ENCODE data around the gene APOBEC3G. TPM values are rescaled to one million over a fixed set of nuclear protein-coding genes. Genes with fewer than 3 reads are reported as not detected.
"Not testable (repeated sequence)": the region's sequence is repeated elsewhere in the genome, so short reads cannot be mapped to it uniquely, and the experiment has no call there.

APOBEC3G gene
- total RNA-seq: 10 to 100 TPM; 13.2 to 36.5 (median 24.7) TPM
- 10 to 100 TPM; 19.6 to 36.3 TPM for polyA plus RNA-seq
- long read RNA-seq, donor 1, transcript APOBEC3G-201 (8 exons, 1,834 nt): major isoform, 273 of 315 reads
- long read RNA-seq, donor 1, partial matches to known transcripts: 6 of 315 reads
- long read RNA-seq, donor 1, other reads (novel, unspliced or antisense): 36 of 315 reads
- long read RNA-seq, donor 2: 0 reads
- long read RNA-seq, donor 3, transcript APOBEC3G-201 (8 exons, 1,834 nt): major isoform, 42 of 49 reads
- long read RNA-seq, donor 3, partial matches to known transcripts: 1 of 49 reads
- long read RNA-seq, donor 3, other reads (novel, unspliced or antisense): 5 of 49 reads

- intact Hi-C loops (cut with DNase I); H3K27me3 ChIP-seq; H3K36me3 ChIP-seq; H3K9me3 ChIP-seq: not testable (repeated sequence)
- 8 to 22% (median 13%) methylated on average over 12 to 14 of the region's 17 CpGs for WGBS, 3 donors
- Histone ChIP-seq H3K4me1 (ENCODE audit: insufficient read depth) (peaks cover 13% of the 10 kb centered on the region), H3K4me3 (peak within 1 kb of the TSS; percentile 37), H3K27ac (peak within 1 kb of the TSS; percentile 79 to 90)
- DNase-seq: peak; percentile 49 to 68 (median 59)
Observed at GRCh38 chr22:39077026-39077840, at the start of gene APOBEC3G. TSS of gene APOBEC3G (plus strand) at chr22:39077275. CDS start at chr22:39077362, 87 bp downstream.

- no peak for DNase-seq
- intact Hi-C loops (cut with DNase I): no loop called here
- Histone ChIP-seq H3K9me3 (no peaks in the 10 kb centered on the region), H3K4me3 (no peak overlapping the region), H3K27me3 (no peaks in the 10 kb centered on the region), H3K36me3 (no peaks in the 10 kb centered on the region), H3K27ac (no peak overlapping the region), H3K4me1 (ENCODE audit: insufficient read depth) (no peaks in the 10 kb centered on the region)
- 77 to 81% (median 80%) methylated on average over 4 of the region's 4 CpGs for whole genome bisulfite sequencing, 3 donors
- no peak for TF ChIP-seq EP300 (IDR thresholded peaks at IDR 0.05)
- no peak for TF ChIP-seq CTCF (IDR thresholded peaks at IDR 0.05)
- no peak for TF ChIP-seq POLR2A (IDR thresholded peaks at IDR 0.05)
Observed at GRCh38 chr22:39027717-39028116, 49.4 kb upstream of the APOBEC3G start.

GRCh38 chr22:39028281-39028680 is 48.8 kb upstream of the APOBEC3G start:
- intact Hi-C loops (cut with DNase I): no loop called here
- no peak for DNase-seq
- Histone ChIP-seq H3K27ac (no peak overlapping the region), H3K27me3 (no peaks in the 10 kb centered on the region), H3K4me3 (no peak overlapping the region), H3K9me3 (no peaks in the 10 kb centered on the region), H3K36me3 (no peaks in the 10 kb centered on the region), H3K4me1 (ENCODE audit: insufficient read depth) (no peaks in the 10 kb centered on the region)
- no peak for TF ChIP-seq CTCF (IDR thresholded peaks at IDR 0.05)
- no peak for TF ChIP-seq POLR2A (IDR thresholded peaks at IDR 0.05)
- no peak for TF ChIP-seq EP300 (IDR thresholded peaks at IDR 0.05)
- 86 to 88% (median 88%) methylated on average over 11 of the region's 11 CpGs for WGBS, 3 donors

DNA sequence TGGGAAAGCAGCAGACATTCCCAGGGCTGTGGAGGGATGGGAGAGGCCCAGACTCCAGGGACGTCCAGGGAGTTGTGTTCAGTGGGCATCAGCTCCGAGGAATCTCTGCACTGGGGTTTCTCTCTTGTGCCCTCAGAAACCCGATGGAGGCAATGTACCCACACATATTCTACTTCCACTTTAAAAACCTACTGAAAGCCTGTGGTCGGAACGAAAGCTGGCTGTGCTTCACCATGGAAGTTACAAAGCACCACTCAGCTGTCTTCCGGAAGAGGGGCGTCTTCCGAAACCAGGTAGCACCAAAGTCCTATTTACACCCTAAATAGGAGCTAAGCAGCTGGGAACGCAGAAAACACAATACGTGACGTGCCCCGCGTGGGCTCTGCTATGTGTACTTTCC is 47.8 kb upstream of the APOBEC3G start:
- no peak overlapping the region for H3K27ac ChIP-seq
- H3K4me1 ChIP-seq (ENCODE audit: insufficient read depth): no peaks in the 10 kb centered on the region
- no peaks in the 10 kb centered on the region for H3K9me3 ChIP-seq
- WGBS, 3 donors: 89 to 93% (median 90%) methylated on average over 13 of the region's 13 CpGs
- DNase-seq: no peak
- TF ChIP-seq EP300 (IDR thresholded peaks at IDR 0.05) (no peak), CTCF (IDR thresholded peaks at IDR 0.05) (no peak), POLR2A (IDR thresholded peaks at IDR 0.05) (no peak)
- intact Hi-C loops (cut with DNase I): no loop called here
- H3K36me3 ChIP-seq: no peaks in the 10 kb centered on the region
- no peaks in the 10 kb centered on the region for H3K27me3 ChIP-seq
- H3K4me3 ChIP-seq: no peak overlapping the region

- TF ChIP-seq CTCF (IDR thresholded peaks at IDR 0.05): no peak
- TF ChIP-seq POLR2A (IDR thresholded peaks at IDR 0.05): no peak
- no peak for TF ChIP-seq EP300 (IDR thresholded peaks at IDR 0.05)
Observed at GRCh38 chr22:39030705-39031104, 46.4 kb upstream of the APOBEC3G start.

GRCh38 chr22:39031434-39032295 is 45.4 kb upstream of the APOBEC3G start:
- DNase-seq; H3K36me3 ChIP-seq; H3K27ac ChIP-seq; H3K9me3 ChIP-seq; H3K4me3 ChIP-seq; H3K27me3 ChIP-seq; H3K4me1 ChIP-seq (ENCODE audit: insufficient read depth); intact Hi-C loops (cut with DNase I): not testable (repeated sequence)
- WGBS, 3 donors: 60 to 67% (median 64%) methylated on average over 16 to 18 of the region's 18 CpGs

More at GRCh38 chr22:39030705-39031104, 46.4 kb upstream of the APOBEC3G start:
- no peaks in the 10 kb centered on the region for H3K9me3 ChIP-seq
- H3K27ac ChIP-seq: no peak overlapping the region
- intact Hi-C loops (cut with DNase I): no loop called here
- no peaks in the 10 kb centered on the region for H3K4me1 ChIP-seq (ENCODE audit: insufficient read depth)
- no peak overlapping the region for H3K4me3 ChIP-seq
- H3K36me3 ChIP-seq: no peaks in the 10 kb centered on the region
- no peak for DNase-seq
- H3K27me3 ChIP-seq: no peaks in the 10 kb centered on the region
- WGBS, 3 donors: 87 to 89% (median 87%) methylated on average over 14 of the region's 14 CpGs

All from ovary (tissue), 10 donors.